Heart right ventricle (tissue), 16 donors: ENCODE results near the gene OR8G5. TPM values are rescaled to one million over a fixed set of nuclear protein-coding genes. Genes with fewer than 3 reads are reported as not detected.
A peak's percentile ranks its signal among the peaks of the same experiment; 100 is the strongest.

Experiments used
- ATAC-seq, 8 donors: fragments of 200-7000 bp; cut with Tn5 transposase; one replicate each; pipeline ENCODE4 v1.9.1; 2020; ENCODE audit warnings: mild to moderate bottlenecking in 8 of 8, moderate library complexity in 8 of 8, moderate number of reproducible peaks in 1 of 8
- DNase-seq, 2 donors: peaks; one replicate each; pipeline ENCODE4 v3.0.0-alpha.2; 2020
- H3K27ac ChIP-seq, 10 donors: fragments of 200-600 bp; sonication (generic) in 2 of 10; one replicate each; pipeline versions ENCODE4 v1.5.0 to v1.8.0; 2020 to 2022; ENCODE audit warnings: mild to moderate bottlenecking in 3 of 10
- H3K27me3 ChIP-seq, 7 donors: fragments of 200-600 bp; one replicate each; pipeline ENCODE4 v1.8.0; 2021 to 2022; ENCODE audit warnings: mild to moderate bottlenecking in 2 of 7
- H3K36me3 ChIP-seq, 9 donors: fragments of 200-600 bp; sonication (generic) in 1 of 9; one replicate each; pipeline versions ENCODE4 v1.5.0 to v1.8.0; 2020 to 2022; ENCODE audit warnings: mild to moderate bottlenecking in 2 of 9
- H3K4me1 ChIP-seq, 9 donors: fragments of 200-600 bp; sonication (generic) in 1 of 9; one replicate each; pipeline versions ENCODE4 v1.5.0 to v1.8.0; 2020 to 2022; ENCODE audit warnings: mild to moderate bottlenecking in 4 of 9
- H3K4me3 ChIP-seq, 10 donors: fragments of 200-600 bp; sonication (generic) in 2 of 10; one replicate each; pipeline versions ENCODE4 v1.5.0 to v1.8.0; 2020 to 2022; ENCODE audit warnings: mild to moderate bottlenecking in 7 of 10, moderate library complexity in 2 of 10
- H3K9me3 ChIP-seq, 11 donors: fragments of 200-600 bp in 10 of 11; sonication (generic) in 2 of 11; one replicate each; pipeline versions ENCODE4 v1.5.0 to v1.8.0; 2013 to 2022; ENCODE audit warnings: mild to moderate bottlenecking in 2 of 11, control low read depth in 1 of 11, moderate library complexity in 1 of 11
- CTCF ChIP-seq, 9 donors: fragments of 200-600 bp; sonication (generic) in 2 of 9; IDR thresholded peaks; one replicate each; pipeline versions ENCODE4 v1.5.0 to v1.8.0; 2021 to 2022; ENCODE audit warnings: antibody characterized with exemption in 9 of 9, mild to moderate bottlenecking in 5 of 9, moderate library complexity in 1 of 9
- WGBS, 2 donors: extraction: QIAGEN DNeasy Blood & Tissue Kit; methylation state at CpG; one replicate each; pipeline ENCODE4 v1.1.7; 2013; ENCODE audit warnings: inconsistent platforms in 1 of 2; 5-methylcytosine and 5-hydroxymethylcytosine counted together
- intact Hi-C, 10 donors: fragments of 100-400 bp; cut with DNase I; formaldehyde crosslinking; loops; one replicate each; pipeline versions ENCODE4 v1.11.1 to v1.14.2; 2022
- long read RNA-seq, 3 donors: library from polyadenylated mRNA; unstranded; transcript quantifications; one replicate each; pipeline ENCODE4 v2.0.0, GENCODE V29; 2020 to 2021
- polyA plus RNA-seq, 2 donors: library from polyadenylated mRNA; stranded (reverse); fragments of 200-250 nt; gene quantifications; one replicate each; pipeline ENCODE4 v1.2.3, GENCODE V29; 2013
- total RNA-seq, 10 donors: library from RNA; stranded (reverse); fragmentation: NEBNext Ultra II Directional in 3 of 10; extraction: Animal tissue kit (Norgen Biotek cat#: 25700) in 3 of 10; gene quantifications; one replicate each; pipeline versions ENCODE4 v1.2.1 to v1.2.4, GENCODE V29; 2021 to 2023
- donor health status: Arrhythmogenic right ventricular cardiomyopathy.
- donor health status: ischemic (EF 13 %, LVEDD 7.1; RV severe dilation, severe dysfunction).
- donor health status: healthy with polysubstance abuse.
- donor health status: DM: no; HTN: yes; CAD: no.
- donor health status: DM: no; HTN: no; CAD: no.
- donor health status: ischemic (EF 25% LVEDD 6.9; RV normal size, moderate dysfunction).
- donor health status: ischemic (EF 25% LVEDD 5.7; RV mildly dilated, moderate dysfunction).
- donor health status: healthy.
- donor health status: DM: yes; HTN: yes; CAD: no.
- donor health status: Ischemic cardiomyopathy.
- donor health status: ischemic (EF 35%, LVEDD 5.7; RV mildly dilated, moderate dysfunction).
- donor health status: nonischemic (EF 11% LVEDD 7.7; RV severe dilation, severe dysfunction).
- donor health status: DM: yes; HTN: yes; CAD: no.
- donor health status: PGD.
- donor health status: ischemic (EF 29% LVEDD 5.4; RV normal size, mild dysfunction).
- donor health status: nonischemic (EF 23%, LVEDD 6.1; RV moderate dilation, normal function).

Gene OR8G5
- total RNA-seq = not detected
- not detected for polyA plus RNA-seq
- long read RNA-seq, donor 1 = 0 reads
- long read RNA-seq, donor 2 = 0 reads
- long read RNA-seq, donor 3 = 0 reads

GRCh38 chr11:124256076-124256475 is at the start of gene OR8G5:
Gene OR8G5, plus strand, starts transcription at chr11:124256376. Its CDS starts 8,556 bp downstream, at chr11:124264932.
- WGBS, 2 donors = 58 to 64% methylated on average over 4 of the region's 4 CpGs
- Histone ChIP-seq H3K4me3 (no peak within 1 kb of the TSS), H3K27ac (no peak within 1 kb of the TSS), H3K36me3 (no peaks in the 10 kb centered on the region), H3K9me3 (no peaks in the 10 kb centered on the region), H3K4me1 (no peaks in the 10 kb centered on the region), H3K27me3 (peaks cover 0 to 3% (median 0%) of the 10 kb centered on the region in 7 donors)
- no peak for TF ChIP-seq CTCF (IDR thresholded peaks at IDR 0.05)
- ATAC-seq (no peak), DNase-seq (no peak)
- intact Hi-C loops = no loop called here

GRCh38 chr11:124207102-124207792 is 48.9 kb upstream of the OR8G5 start:
- no peak for TF ChIP-seq CTCF (IDR thresholded peaks at IDR 0.05)
- intact Hi-C loops = no loop called here

GRCh38 chr11:124209824-124210357 is 46.3 kb upstream of the OR8G5 start:
- Histone ChIP-seq H3K36me3 (no peaks in the 10 kb centered on the region), H3K27me3 (peaks cover 0 to 3% (median 0%) of the 10 kb centered on the region in 7 donors), H3K4me1 (no peaks in the 10 kb centered on the region), H3K4me3 (no peak overlapping the region), H3K27ac (no peak overlapping the region), H3K9me3 (no peaks in the 10 kb centered on the region)
- WGBS, 2 donors = 86 to 87% methylated on average over 6 of the region's 6 CpGs
- ATAC-seq (no peak), DNase-seq (no peak)
- intact Hi-C loops = no loop called here
- TF ChIP-seq CTCF (IDR thresholded peaks at IDR 0.05) = no peak

More at GRCh38 chr11:124207102-124207792, 48.9 kb upstream of the OR8G5 start:
- H3K9me3 ChIP-seq = no peaks in the 10 kb centered on the region
- H3K27ac ChIP-seq = no peak overlapping the region
- no peaks in the 10 kb centered on the region for H3K36me3 ChIP-seq
- no peak overlapping the region for H3K4me3 ChIP-seq
- WGBS, 2 donors = 69% methylated on average over 6 of the region's 6 CpGs
- ATAC-seq = no peak
- peaks cover 0 to 3% (median 0%) of the 10 kb centered on the region in 7 donors for H3K27me3 ChIP-seq
- H3K4me1 ChIP-seq = no peaks in the 10 kb centered on the region
- DNase-seq = no peak

GRCh38 chr11:124210421-124210820 is 45.8 kb upstream of the OR8G5 start:
- H3K27me3 ChIP-seq = peaks cover 0 to 3% (median 0%) of the 10 kb centered on the region in 7 donors
- H3K27ac ChIP-seq = no peak overlapping the region
- DNase-seq (no peak), ATAC-seq (peak in 1 of 8 donors; percentile 26)
- no peak overlapping the region for H3K4me3 ChIP-seq
- intact Hi-C loops = no loop called here
- 87% methylated on average over 5 of the region's 5 CpGs for WGBS, 2 donors
- no peaks in the 10 kb centered on the region for H3K4me1 ChIP-seq
- no peaks in the 10 kb centered on the region for H3K9me3 ChIP-seq
- no peaks in the 10 kb centered on the region for H3K36me3 ChIP-seq
- TF ChIP-seq CTCF (IDR thresholded peaks at IDR 0.05) = no peak
